ENCODE results near the gene EDRF1.

Gene EDRF1

DNA sequence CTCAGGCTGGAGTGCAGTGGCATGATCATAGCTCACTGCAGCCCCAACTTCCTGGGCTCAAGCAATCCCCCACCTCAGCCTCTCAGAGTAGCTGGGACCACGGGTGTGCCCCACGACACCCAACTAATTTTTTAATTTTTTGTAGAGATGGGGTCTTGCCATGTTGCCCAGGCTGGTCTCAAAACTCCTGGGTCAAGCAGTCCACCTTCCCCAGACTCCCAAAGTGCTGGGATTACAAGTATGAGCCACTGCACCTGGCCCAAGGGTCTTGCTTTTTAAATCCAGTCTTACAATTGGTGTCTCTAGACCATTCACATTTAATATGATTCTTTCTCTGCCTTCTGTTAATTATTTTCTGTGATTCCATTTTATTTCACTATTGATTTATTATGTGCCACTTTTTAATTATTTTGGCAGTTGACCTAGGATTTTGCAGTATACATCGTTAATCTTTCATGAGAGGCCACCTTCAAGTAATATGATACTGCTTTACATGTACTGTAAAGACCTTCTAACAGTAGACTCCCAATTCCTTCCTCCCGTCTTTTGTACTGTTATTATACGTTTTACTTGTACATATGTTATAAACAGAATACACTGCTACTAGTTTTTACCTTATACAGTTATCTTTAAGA is 37.5 kb downstream of the EDRF1 start:
- no peak for ATAC-seq
- TF ChIP-seq ISL1 (CRISPR knock-in tag; IDR thresholded peaks at IDR 0.05) (no peak), ESRRG (CRISPR knock-in tag; IDR thresholded peaks at IDR 0.05) (no peak), ZC3H10 (CRISPR knock-in tag; IDR thresholded peaks at IDR 0.05) (no peak), ZNF565 (CRISPR knock-in tag; conservative IDR thresholded peaks at IDR 0.05; ENCODE audit: low read depth) (no peak), ZNF8 (CRISPR knock-in tag; IDR thresholded peaks at IDR 0.05) (no peak), TCF4 (CRISPR knock-in tag; IDR thresholded peaks at IDR 0.05; ENCODE audit: borderline replicate concordance) (no peak), OSR1 (CRISPR knock-in tag; IDR thresholded peaks at IDR 0.05) (no peak), SNAI2 (CRISPR knock-in tag; IDR thresholded peaks at IDR 0.05) (no peak), CSDC2 (CRISPR knock-in tag; IDR thresholded peaks at IDR 0.05) (no peak), RARB (CRISPR knock-in tag; IDR thresholded peaks at IDR 0.05) (no peak)
- TF ChIP-seq, protein P1, sequence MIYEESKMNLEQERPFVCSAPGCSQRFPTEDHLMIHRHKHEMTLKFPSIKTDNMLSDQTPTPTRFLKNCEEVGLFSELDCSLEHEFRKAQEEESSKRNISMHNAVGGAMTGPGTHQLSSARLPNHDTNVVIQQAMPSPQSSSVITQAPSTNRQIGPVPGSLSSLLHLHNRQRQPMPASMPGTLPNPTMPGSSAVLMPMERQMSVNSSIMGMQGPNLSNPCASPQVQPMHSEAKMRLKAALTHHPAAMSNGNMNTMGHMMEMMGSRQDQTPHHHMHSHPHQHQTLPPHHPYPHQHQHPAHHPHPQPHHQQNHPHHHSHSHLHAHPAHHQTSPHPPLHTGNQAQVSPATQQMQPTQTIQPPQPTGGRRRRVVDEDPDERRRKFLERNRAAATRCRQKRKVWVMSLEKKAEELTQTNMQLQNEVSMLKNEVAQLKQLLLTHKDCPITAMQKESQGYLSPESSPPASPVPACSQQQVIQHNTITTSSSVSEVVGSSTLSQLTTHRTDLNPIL (CRISPR knock-in tag; IDR thresholded peaks at IDR 0.05; ENCODE audit: low read depth): no peak

DNA sequence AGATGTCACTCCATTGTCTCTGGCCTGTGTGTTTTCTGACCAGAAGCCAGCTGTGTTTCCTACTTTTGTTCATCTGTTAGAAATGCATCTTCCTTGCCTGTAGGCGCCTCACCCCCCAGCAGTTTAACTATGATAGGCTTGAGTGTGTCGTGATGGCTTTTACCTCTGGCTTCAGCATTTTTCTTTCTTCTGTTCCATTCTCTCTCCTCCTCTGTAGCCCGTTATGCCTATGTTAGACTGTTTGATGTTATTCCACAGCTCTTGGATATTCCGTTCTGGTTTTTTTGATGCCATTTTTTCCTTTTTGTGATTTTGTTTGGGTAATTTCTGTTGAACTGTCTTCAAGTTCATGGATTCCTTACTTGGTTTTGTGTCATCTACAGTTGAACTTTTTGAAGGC is 38.2 kb downstream of the EDRF1 start:
- no peak for TF ChIP-seq ZNF8 (CRISPR knock-in tag; IDR thresholded peaks at IDR 0.05)
- no peak for TF ChIP-seq RARB (CRISPR knock-in tag; IDR thresholded peaks at IDR 0.05)
- TF ChIP-seq ISL1 (CRISPR knock-in tag; IDR thresholded peaks at IDR 0.05): no peak
- ATAC-seq: no peak

DNA sequence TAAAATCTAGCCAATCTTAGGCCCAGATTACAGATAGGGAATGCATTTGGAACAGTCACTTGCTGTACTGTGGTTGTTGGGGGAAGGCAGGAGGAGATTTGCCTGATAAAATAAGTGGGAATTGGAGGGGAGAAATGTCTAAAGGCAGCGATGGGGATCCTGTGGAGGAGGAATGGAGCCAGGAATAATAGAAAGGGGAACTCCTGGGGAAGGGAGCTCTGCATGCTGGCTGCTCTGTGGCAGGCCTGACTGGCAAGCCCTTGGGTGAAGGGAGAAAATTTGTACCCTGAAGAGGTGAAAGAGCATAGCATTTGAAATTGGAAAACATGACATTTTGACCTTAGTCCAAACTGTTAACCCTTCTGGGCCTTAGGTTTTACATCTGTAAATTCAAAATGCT is 42.5 kb downstream of the EDRF1 start:
- TF ChIP-seq ISL1 (CRISPR knock-in tag; IDR thresholded peaks at IDR 0.05) (no peak), TCF4 (CRISPR knock-in tag; IDR thresholded peaks at IDR 0.05; ENCODE audit: borderline replicate concordance) (no peak), CSDC2 (CRISPR knock-in tag; IDR thresholded peaks at IDR 0.05) (no peak), RARB (CRISPR knock-in tag; IDR thresholded peaks at IDR 0.05) (no peak), ZNF8 (CRISPR knock-in tag; IDR thresholded peaks at IDR 0.05) (no peak), ZFP30 (CRISPR knock-in tag; IDR thresholded peaks at IDR 0.05) (no peak), BACH2 (CRISPR knock-in tag; IDR thresholded peaks at IDR 0.05; ENCODE audit: borderline replicate concordance) (no peak), OSR1 (CRISPR knock-in tag; IDR thresholded peaks at IDR 0.05) (no peak), PPARA (CRISPR knock-in tag; IDR thresholded peaks at IDR 0.05; ENCODE audit: borderline replicate concordance) (no peak), ESRRG (CRISPR knock-in tag; IDR thresholded peaks at IDR 0.05) (no peak), SNAI2 (CRISPR knock-in tag; IDR thresholded peaks at IDR 0.05) (no peak), TOX (CRISPR knock-in tag; IDR thresholded peaks at IDR 0.05; ENCODE audit: borderline replicate concordance) (no peak), ZFP3 (CRISPR knock-in tag; IDR thresholded peaks at IDR 0.05) (no peak), ZNF70 (CRISPR knock-in tag; IDR thresholded peaks at IDR 0.05) (no peak), GLIS3 (CRISPR knock-in tag; IDR thresholded peaks at IDR 0.05) (no peak)
- TF ChIP-seq, protein P2, sequence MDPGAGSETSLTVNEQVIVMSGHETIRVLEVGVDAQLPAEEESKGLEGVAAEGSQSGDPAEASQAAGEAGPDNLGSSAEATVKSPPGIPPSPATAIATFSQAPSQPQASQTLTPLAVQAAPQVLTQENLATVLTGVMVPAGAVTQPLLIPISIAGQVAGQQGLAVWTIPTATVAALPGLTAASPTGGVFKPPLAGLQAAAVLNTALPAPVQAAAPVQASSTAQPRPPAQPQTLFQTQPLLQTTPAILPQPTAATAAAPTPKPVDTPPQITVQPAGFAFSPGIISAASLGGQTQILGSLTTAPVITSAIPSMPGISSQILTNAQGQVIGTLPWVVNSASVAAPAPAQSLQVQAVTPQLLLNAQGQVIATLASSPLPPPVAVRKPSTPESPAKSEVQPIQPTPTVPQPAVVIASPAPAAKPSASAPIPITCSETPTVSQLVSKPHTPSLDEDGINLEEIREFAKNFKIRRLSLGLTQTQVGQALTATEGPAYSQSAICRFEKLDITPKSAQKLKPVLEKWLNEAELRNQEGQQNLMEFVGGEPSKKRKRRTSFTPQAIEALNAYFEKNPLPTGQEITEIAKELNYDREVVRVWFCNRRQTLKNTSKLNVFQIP (CRISPR knock-in tag; IDR thresholded peaks at IDR 0.05; ENCODE audit: borderline replicate concordance, low read depth): no peak
- TF ChIP-seq, protein P1 (CRISPR knock-in tag; IDR thresholded peaks at IDR 0.05; ENCODE audit: low read depth): no peak
- TF ChIP-seq, protein P3, sequence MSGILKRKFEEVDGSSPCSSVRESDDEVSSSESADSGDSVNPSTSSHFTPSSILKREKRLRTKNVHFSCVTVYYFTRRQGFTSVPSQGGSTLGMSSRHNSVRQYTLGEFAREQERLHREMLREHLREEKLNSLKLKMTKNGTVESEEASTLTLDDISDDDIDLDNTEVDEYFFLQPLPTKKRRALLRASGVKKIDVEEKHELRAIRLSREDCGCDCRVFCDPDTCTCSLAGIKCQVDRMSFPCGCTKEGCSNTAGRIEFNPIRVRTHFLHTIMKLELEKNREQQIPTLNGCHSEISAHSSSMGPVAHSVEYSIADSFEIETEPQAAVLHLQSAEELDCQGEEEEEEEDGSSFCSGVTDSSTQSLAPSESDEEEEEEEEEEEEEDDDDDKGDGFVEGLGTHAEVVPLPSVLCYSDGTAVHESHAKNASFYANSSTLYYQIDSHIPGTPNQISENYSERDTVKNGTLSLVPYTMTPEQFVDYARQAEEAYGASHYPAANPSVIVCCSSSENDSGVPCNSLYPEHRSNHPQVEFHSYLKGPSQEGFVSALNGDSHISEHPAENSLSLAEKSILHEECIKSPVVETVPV (CRISPR knock-in tag; IDR thresholded peaks at IDR 0.05): no peak
- TF ChIP-seq, protein P4, sequence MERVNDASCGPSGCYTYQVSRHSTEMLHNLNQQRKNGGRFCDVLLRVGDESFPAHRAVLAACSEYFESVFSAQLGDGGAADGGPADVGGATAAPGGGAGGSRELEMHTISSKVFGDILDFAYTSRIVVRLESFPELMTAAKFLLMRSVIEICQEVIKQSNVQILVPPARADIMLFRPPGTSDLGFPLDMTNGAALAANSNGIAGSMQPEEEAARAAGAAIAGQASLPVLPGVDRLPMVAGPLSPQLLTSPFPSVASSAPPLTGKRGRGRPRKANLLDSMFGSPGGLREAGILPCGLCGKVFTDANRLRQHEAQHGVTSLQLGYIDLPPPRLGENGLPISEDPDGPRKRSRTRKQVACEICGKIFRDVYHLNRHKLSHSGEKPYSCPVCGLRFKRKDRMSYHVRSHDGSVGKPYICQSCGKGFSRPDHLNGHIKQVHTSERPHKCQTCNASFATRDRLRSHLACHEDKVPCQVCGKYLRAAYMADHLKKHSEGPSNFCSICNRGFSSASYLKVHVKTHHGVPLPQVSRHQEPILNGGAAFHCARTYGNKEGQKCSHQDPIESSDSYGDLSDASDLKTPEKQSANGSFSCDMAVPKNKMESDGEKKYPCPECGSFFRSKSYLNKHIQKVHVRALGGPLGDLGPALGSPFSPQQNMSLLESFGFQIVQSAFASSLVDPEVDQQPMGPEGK (CRISPR knock-in tag; IDR thresholded peaks at IDR 0.05; ENCODE audit: borderline replicate concordance): no peak
- no peak for ATAC-seq
